Astrocyte (in vitro differentiated cells and primary cell): ENCODE measurements around the gene OPN5. TPM values are rescaled to one million over a fixed set of nuclear protein-coding genes. Genes with fewer than 3 reads are reported as not detected.

Experiments used
- DNase-seq: peaks from one replicate; pipeline ENCODE4 v3.0.0-alpha.2; 2010; ENCODE audit warnings: low read depth
- FAIRE-seq: peaks from 2 replicates; lab custom pipeline; 2011; peaks lifted over from hg19 to GRCh38; lab: Jason Lieb, UNC
- H2AFZ ChIP-seq: 2 replicates; pipeline ENCODE4 v1.6.0; 2012; ENCODE audit warnings: low read depth, low read length, inconsistent platforms
- H3K27ac ChIP-seq: 2 replicates; pipeline ENCODE4 v1.5.1; 2011; ENCODE audit warnings: low read depth, low read length, inconsistent platforms
- H3K27me3 ChIP-seq: 2 replicates; pipeline ENCODE4 v1.6.0; 2011; ENCODE audit warnings: low read length, inconsistent platforms; ENCODE audit not compliant: insufficient read depth
- H3K36me3 ChIP-seq: 2 replicates; pipeline ENCODE4 v1.5.1; 2011; ENCODE audit warnings: low read length, inconsistent platforms; ENCODE audit not compliant: insufficient read depth
- H3K4me1 ChIP-seq: 2 replicates; pipeline ENCODE4 v1.5.1; 2011; ENCODE audit warnings: low read length, inconsistent platforms; ENCODE audit not compliant: insufficient read depth
- H3K4me2 ChIP-seq: 2 replicates; pipeline ENCODE4 v1.6.0; 2012; ENCODE audit warnings: low read length, inconsistent platforms
- H3K4me3 ChIP-seq: 2 replicates; pipeline ENCODE4 v1.5.1; 2011; ENCODE audit warnings: low read depth, mild to moderate bottlenecking, low read length, inconsistent platforms; ENCODE audit not compliant: insufficient read depth
- H3K79me2 ChIP-seq: 2 replicates; pipeline ENCODE4 v1.6.0; 2012; ENCODE audit warnings: mild to moderate bottlenecking, low read length, inconsistent platforms; ENCODE audit not compliant: insufficient read depth
- H3K9ac ChIP-seq: 2 replicates; pipeline ENCODE4 v1.6.0; 2012; ENCODE audit warnings: mild to moderate bottlenecking, low read length, inconsistent platforms
- H3K9me3 ChIP-seq: 2 replicates; pipeline ENCODE4 v1.5.1; 2012; ENCODE audit warnings: low read depth, mild to moderate bottlenecking, low read length, inconsistent platforms; ENCODE audit not compliant: insufficient read depth
- H4K20me1 ChIP-seq: 2 replicates; pipeline ENCODE4 v1.6.0; 2012; ENCODE audit warnings: low read length, inconsistent platforms; ENCODE audit not compliant: insufficient read depth
- H3K27ac Mint-ChIP-seq: one replicate; pipeline ENCODE4 v1.8.0; 2021; ENCODE audit warnings: mild to moderate bottlenecking, mixed read lengths; ENCODE audit not compliant: unreplicated experiment
- H3K27me3 Mint-ChIP-seq: one replicate; pipeline ENCODE4 v1.8.0; 2021; ENCODE audit warnings: low read depth, mixed read lengths; ENCODE audit not compliant: unreplicated experiment
- H3K36me3 Mint-ChIP-seq: one replicate; pipeline ENCODE4 v1.8.0; 2021; ENCODE audit warnings: low read depth, mixed read lengths; ENCODE audit not compliant: unreplicated experiment
- H3K4me1 Mint-ChIP-seq: one replicate; pipeline ENCODE4 v1.8.0; 2021; ENCODE audit warnings: low read depth, mixed read lengths; ENCODE audit not compliant: unreplicated experiment
- H3K4me3 Mint-ChIP-seq: one replicate; pipeline ENCODE4 v1.8.0; 2021; ENCODE audit warnings: mild to moderate bottlenecking, moderate library complexity, mixed read lengths; ENCODE audit not compliant: unreplicated experiment
- H3K9me3 Mint-ChIP-seq: one replicate; pipeline ENCODE4 v1.8.0; 2021; ENCODE audit warnings: mild to moderate bottlenecking, mixed read lengths; ENCODE audit not compliant: unreplicated experiment
- EZH2 ChIP-seq: IDR thresholded peaks from 2 replicates; pipeline ENCODE4 v1.6.1; 2012; ENCODE audit warnings: mild to moderate bottlenecking, low read length, inconsistent platforms; ENCODE audit not compliant: insufficient read depth
- total RNA-seq: library from RNA; stranded (reverse); gene quantifications from 2 replicates; pipeline ENCODE4 v1.2.1, GENCODE V29; 2021
- TF ChIP-seq, protein P1 (sequence below): IDR thresholded peaks from 2 replicates; pipeline ENCODE4 v1.5.1; 2011; ENCODE audit warnings: low read depth, mild to moderate bottlenecking, inconsistent platforms, low read length, moderate library complexity; ENCODE audit not compliant: insufficient read depth

Gene OPN5
- total RNA-seq, 1 donor from 2014 or later, result not detected

DNA sequence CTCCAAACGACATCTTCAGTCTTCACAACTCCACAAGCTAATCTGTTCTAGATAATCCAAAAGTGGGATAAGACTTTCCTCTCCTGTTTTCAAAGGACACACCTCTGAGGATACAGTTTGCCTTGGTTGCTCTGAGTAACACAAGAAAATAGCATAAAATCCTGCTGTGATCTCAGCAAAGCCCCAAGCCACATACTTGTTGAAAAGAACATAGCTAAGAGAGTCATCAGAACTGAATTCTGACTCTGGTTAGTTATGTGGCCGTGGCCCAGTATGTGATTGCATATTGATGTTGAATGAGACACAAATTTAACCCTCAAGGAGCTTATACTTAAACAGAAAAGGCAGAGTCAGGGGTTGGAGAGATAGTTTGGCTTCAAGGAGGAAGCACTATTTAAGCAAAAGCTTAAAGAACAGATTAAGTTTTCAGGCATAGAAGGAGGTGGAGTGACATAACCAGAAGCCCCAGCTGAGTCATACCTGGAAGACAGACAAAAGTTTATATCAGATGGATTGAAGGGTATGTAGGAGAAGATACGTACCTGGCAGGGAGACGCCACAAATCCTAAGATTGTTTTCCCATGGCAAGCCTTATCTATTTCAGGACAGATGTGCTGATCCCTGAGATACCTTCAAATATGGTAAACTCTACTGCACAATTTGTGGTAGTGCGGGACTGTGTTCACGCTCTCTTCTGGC lies 41.2 kb downstream of the OPN5 start:
- peaks cover 3% of the 10 kb centered on the region for H3K27me3 Mint-ChIP-seq
- TF ChIP-seq EZH2, result no peak
- TF ChIP-seq, protein P1, sequence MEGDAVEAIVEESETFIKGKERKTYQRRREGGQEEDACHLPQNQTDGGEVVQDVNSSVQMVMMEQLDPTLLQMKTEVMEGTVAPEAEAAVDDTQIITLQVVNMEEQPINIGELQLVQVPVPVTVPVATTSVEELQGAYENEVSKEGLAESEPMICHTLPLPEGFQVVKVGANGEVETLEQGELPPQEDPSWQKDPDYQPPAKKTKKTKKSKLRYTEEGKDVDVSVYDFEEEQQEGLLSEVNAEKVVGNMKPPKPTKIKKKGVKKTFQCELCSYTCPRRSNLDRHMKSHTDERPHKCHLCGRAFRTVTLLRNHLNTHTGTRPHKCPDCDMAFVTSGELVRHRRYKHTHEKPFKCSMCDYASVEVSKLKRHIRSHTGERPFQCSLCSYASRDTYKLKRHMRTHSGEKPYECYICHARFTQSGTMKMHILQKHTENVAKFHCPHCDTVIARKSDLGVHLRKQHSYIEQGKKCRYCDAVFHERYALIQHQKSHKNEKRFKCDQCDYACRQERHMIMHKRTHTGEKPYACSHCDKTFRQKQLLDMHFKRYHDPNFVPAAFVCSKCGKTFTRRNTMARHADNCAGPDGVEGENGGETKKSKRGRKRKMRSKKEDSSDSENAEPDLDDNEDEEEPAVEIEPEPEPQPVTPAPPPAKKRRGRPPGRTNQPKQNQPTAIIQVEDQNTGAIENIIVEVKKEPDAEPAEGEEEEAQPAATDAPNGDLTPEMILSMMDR, result no peak
- no peaks in the 10 kb centered on the region for H4K20me1 ChIP-seq
- H3K4me3 ChIP-seq, result no peak overlapping the region
- no peak overlapping the region for H3K27ac Mint-ChIP-seq
- H3K27ac ChIP-seq, result no peak overlapping the region
- no peaks in the 10 kb centered on the region for H3K27me3 ChIP-seq
- H3K9me3 ChIP-seq, result no peaks in the 10 kb centered on the region
- H3K9me3 Mint-ChIP-seq, result no peaks in the 10 kb centered on the region
- H3K4me1 Mint-ChIP-seq, result peaks cover under 1% of the 10 kb centered on the region
- no peak overlapping the region for H3K4me2 ChIP-seq
- H3K4me3 Mint-ChIP-seq, result no peak overlapping the region
- H3K36me3 ChIP-seq, result no peaks in the 10 kb centered on the region
- no peak overlapping the region for H2AFZ ChIP-seq
- H3K4me1 ChIP-seq, result no peaks in the 10 kb centered on the region
- FAIRE-seq (no peak), DNase-seq (no peak)
- no peaks in the 10 kb centered on the region for H3K79me2 ChIP-seq
- H3K36me3 Mint-ChIP-seq, result no peaks in the 10 kb centered on the region
- H3K9ac ChIP-seq, result no peak overlapping the region

DNA sequence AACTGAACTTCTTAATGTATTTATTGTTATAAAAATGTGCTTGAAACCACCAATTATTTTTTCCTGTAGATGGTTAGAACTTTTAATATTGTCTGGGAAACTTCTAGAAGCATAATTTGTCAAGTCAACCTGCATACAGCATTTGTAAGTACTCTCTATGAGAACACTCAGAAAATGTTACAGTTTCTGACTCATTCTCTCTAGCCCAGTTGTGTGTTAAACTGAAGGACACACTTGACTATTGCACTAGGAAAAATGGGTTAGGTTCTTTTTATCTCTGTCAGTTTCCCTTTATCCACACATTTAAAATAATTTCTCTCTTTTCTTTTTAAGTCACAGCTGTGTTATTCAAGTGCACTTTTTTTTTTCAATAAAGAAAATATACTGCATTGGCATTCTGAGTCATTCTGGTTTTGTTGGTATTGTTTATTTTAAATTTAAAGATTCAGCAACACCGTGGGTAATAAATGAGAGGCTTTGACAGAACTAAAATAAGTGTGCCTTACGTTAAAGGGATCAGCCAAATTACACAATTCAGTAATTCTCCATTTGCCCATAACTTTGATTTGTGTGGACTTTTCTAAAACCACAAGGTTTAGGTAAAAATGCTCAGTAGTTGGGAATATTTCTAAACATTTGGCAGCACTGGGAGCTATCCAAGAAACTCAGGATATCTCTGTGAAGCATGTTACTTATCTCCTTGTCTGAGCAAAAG lies 50.7 kb downstream of the OPN5 start:
- no peak for FAIRE-seq
- H3K79me2 ChIP-seq, result no peaks in the 10 kb centered on the region
- Mint-ChIP-seq H3K4me3 (no peak overlapping the region), H3K4me1 (peaks cover 4% of the 10 kb centered on the region), H3K36me3 (no peaks in the 10 kb centered on the region), H3K9me3 (no peaks in the 10 kb centered on the region), H3K27ac (no peak overlapping the region), H3K27me3 (no peaks in the 10 kb centered on the region)
- no peak overlapping the region for H3K4me3 ChIP-seq
- no peaks in the 10 kb centered on the region for H3K36me3 ChIP-seq
- H2AFZ ChIP-seq, result no peak overlapping the region
- no peak overlapping the region for H3K27ac ChIP-seq
- H3K9ac ChIP-seq, result no peak overlapping the region
- H3K9me3 ChIP-seq, result no peaks in the 10 kb centered on the region
- no peak overlapping the region for H3K4me2 ChIP-seq
- no peaks in the 10 kb centered on the region for H3K27me3 ChIP-seq
- TF ChIP-seq, protein P1, result no peak
- no peak for TF ChIP-seq EZH2
- no peaks in the 10 kb centered on the region for H3K4me1 ChIP-seq
- peak; percentile 56 for DNase-seq
- H4K20me1 ChIP-seq, result no peaks in the 10 kb centered on the region

DNA sequence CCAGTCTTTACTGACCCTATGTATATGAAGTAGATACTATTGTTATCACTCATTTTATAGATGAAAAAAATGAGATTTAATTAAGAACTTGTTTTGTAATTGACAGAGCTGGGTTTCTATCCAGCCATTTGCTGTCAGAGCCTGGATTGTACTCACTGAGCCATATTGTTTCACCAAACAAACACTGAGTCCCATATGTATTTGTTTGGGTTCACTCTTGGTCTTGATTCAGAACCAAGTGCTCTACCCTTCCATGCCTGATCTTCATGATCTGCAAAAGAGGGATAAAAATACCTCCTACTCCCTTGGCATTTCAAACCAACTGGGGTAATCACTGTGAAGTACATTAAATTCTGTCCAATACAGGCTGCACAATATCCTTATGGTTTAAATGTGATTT lies 52.4 kb downstream of the OPN5 start:
- Histone ChIP-seq H3K36me3 (no peaks in the 10 kb centered on the region), H3K9ac (no peak overlapping the region), H3K9me3 (no peaks in the 10 kb centered on the region), H2AFZ (no peak overlapping the region), H3K79me2 (no peaks in the 10 kb centered on the region), H3K27ac (no peak overlapping the region), H3K4me1 (no peaks in the 10 kb centered on the region), H3K4me2 (no peak overlapping the region), H4K20me1 (no peaks in the 10 kb centered on the region), H3K27me3 (no peaks in the 10 kb centered on the region), H3K4me3 (no peak overlapping the region)
- no peaks in the 10 kb centered on the region for H3K36me3 Mint-ChIP-seq
- peaks cover 9% of the 10 kb centered on the region for H3K4me1 Mint-ChIP-seq
- DNase-seq, result no peak
- H3K9me3 Mint-ChIP-seq, result no peaks in the 10 kb centered on the region
- TF ChIP-seq EZH2, result no peak
- TF ChIP-seq, protein P1, result no peak
- H3K4me3 Mint-ChIP-seq, result no peak overlapping the region
- H3K27ac Mint-ChIP-seq, result no peak overlapping the region
- FAIRE-seq, result no peak
- no peaks in the 10 kb centered on the region for H3K27me3 Mint-ChIP-seq
